Measurements from ENCODE around the gene ITPRIPL1.

The ITPRIPL1 gene

GRCh38 chr2:96361751-96362150 lies 36.6 kb downstream of the ITPRIPL1 start:
- peak; percentile 16 for FAIRE-seq

GRCh38 chr2:96369186-96369585 lies 44.1 kb downstream of the ITPRIPL1 start:
- FAIRE-seq: no peak

- FAIRE-seq: no peak
Observed at GRCh38 chr2:96374211-96374951, 49.3 kb downstream of the ITPRIPL1 start.
